ENCODE results near the gene RBM19.

- no peak for TF ChIP-seq CTCF (IDR thresholded peaks at IDR 0.05)
- no peak for TF ChIP-seq POLR2A (IDR thresholded peaks at IDR 0.05)
These were observed 27.7 kb downstream of the RBM19 start for GRCh38 chr12:113938471-113938870.

All from lower leg skin (tissue), 3 donors.